Ascending aorta (tissue), 2 donors: ENCODE data around the gene AOC1. TPM values are rescaled to one million over a fixed set of nuclear protein-coding genes. Genes with fewer than 3 reads are reported as not detected.
"Not testable (repeated sequence)": the region's sequence is repeated elsewhere in the genome, so short reads cannot be mapped to it uniquely, and the experiment has no call there.

Source experiments
- DNase-seq, 2 donors: peaks; one replicate each; pipeline ENCODE4 v3.0.0-alpha.2; 2019; ENCODE audit warnings: low spot score in 2 of 2
- H3K27ac ChIP-seq, 2 donors: fragments of 200-600 bp; sonication (generic); one replicate each; pipeline ENCODE4 v1.5.1; 2016 to 2017; ENCODE audit warnings: mild to moderate bottlenecking in 1 of 2
- H3K27me3 ChIP-seq: fragments of 200-600 bp; sonication (generic); one replicate; pipeline ENCODE4 v1.5.1; 2017
- H3K36me3 ChIP-seq, 2 donors: fragments of 200-600 bp; sonication (generic); one replicate each; pipeline ENCODE4 v1.5.1; 2016
- H3K4me1 ChIP-seq, 2 donors: fragments of 200-600 bp; sonication (generic); one replicate each; pipeline ENCODE4 v1.5.1; 2016 to 2017; ENCODE audit warnings: mild to moderate bottlenecking in 1 of 2
- H3K4me3 ChIP-seq, 2 donors: fragments of 200-600 bp; sonication (generic); one replicate each; pipeline ENCODE4 v1.5.1; 2016 to 2017; ENCODE audit warnings: mild to moderate bottlenecking in 1 of 2
- H3K9me3 ChIP-seq, 2 donors: fragments of 200-600 bp; sonication (generic); one replicate each; pipeline ENCODE4 v1.5.1; 2016
- CTCF ChIP-seq, 3 experiments: fragments of 200-600 bp in 2 of 3; fragments of 450-650 bp in 1 of 3; sonication (generic) in 2 of 3; IDR thresholded peaks; one replicate each; pipeline ENCODE4 v1.5.1; 2016 to 2019; ENCODE audit warnings: antibody characterized with exemption in 3 of 3, mild to moderate bottlenecking in 1 of 3, moderate library complexity in 1 of 3
- intact Hi-C: fragments of 100-400 bp; cut with DNase I; formaldehyde crosslinking; loops from one replicate; pipeline ENCODE4 v1.15.1; 2023
- total RNA-seq: library from RNA; depleted of rRNA; stranded (reverse); fragments of >200 nt; gene quantifications from one replicate; pipeline ENCODE4 v1.1.0, GENCODE V29; 2016

Gene AOC1
- total RNA-seq, 1 donor from 2014 or later, result 0.75 TPM

- no peak overlapping the region for H3K27ac ChIP-seq
- H3K4me1 ChIP-seq, result peaks cover 0 to 3% of the 10 kb centered on the region in 2 donors
- H3K27me3 ChIP-seq, result no peaks in the 10 kb centered on the region
- H3K9me3 ChIP-seq, result no peaks in the 10 kb centered on the region
- TF ChIP-seq CTCF (IDR thresholded peaks at IDR 0.05), result no peak
- intact Hi-C loops, result loop anchor here (10.0 kb wide), 1 partner anchor 265 kb away; no protein-coding TSS in a partner anchor
- no peak overlapping the region for H3K4me3 ChIP-seq
- DNase-seq, result no peak
- no peaks in the 10 kb centered on the region for H3K36me3 ChIP-seq
Measured at GRCh38 chr7:150909200-150909995, 57.1 kb downstream of the AOC1 start.

GRCh38 chr7:150910305-150910995 is 58.1 kb downstream of the AOC1 start:
- DNase-seq, H3K27ac ChIP-seq, H3K4me3 ChIP-seq, H3K36me3 ChIP-seq, H3K27me3 ChIP-seq, intact Hi-C loops, H3K9me3 ChIP-seq, H3K4me1 ChIP-seq: not testable (repeated sequence)

GRCh38 chr7:150910996-150911422 is 58.7 kb downstream of the AOC1 start:
- Histone ChIP-seq H3K4me1 (no peaks in the 10 kb centered on the region), H3K27me3 (no peaks in the 10 kb centered on the region), H3K4me3 (no peak overlapping the region), H3K9me3 (no peaks in the 10 kb centered on the region), H3K36me3 (no peaks in the 10 kb centered on the region), H3K27ac (no peak overlapping the region)
- no peak for TF ChIP-seq CTCF (IDR thresholded peaks at IDR 0.05)
- intact Hi-C loops, result no loop called here
- DNase-seq, result no peak

Other genes starting within 250 kb of the AOC1 start
- gene GIMAP6, start 220.1 kb upstream of the AOC1 start, total RNA-seq, result 37.6 TPM
- gene GIMAP2, start 166.8 kb upstream of the AOC1 start, total RNA-seq, result 12.3 TPM
- 21.2 TPM for gene GIMAP1, start 135.9 kb upstream of the AOC1 start, total RNA-seq
- 89.3 TPM for gene GIMAP5, start 115.1 kb upstream of the AOC1 start, total RNA-seq
- gene TMEM176B, start 52.2 kb upstream of the AOC1 start, total RNA-seq, result 42.5 TPM
- gene TMEM176A, start 51.7 kb upstream of the AOC1 start, total RNA-seq, result 31.5 TPM
- gene KCNH2, start 125.8 kb downstream of the AOC1 start, total RNA-seq, result not detected
- 185 TPM for gene NOS3, start 138.5 kb downstream of the AOC1 start, total RNA-seq
- gene ATG9B, start 172.0 kb downstream of the AOC1 start, total RNA-seq, result not detected
- gene ABCB8, start 175.9 kb downstream of the AOC1 start, total RNA-seq, result 50.8 TPM
- not detected for gene ASIC3, start 196.0 kb downstream of the AOC1 start, total RNA-seq
- 15.8 TPM for gene CDK5, start 205.4 kb downstream of the AOC1 start, total RNA-seq
- 390 TPM for gene SLC4A2, start 207.1 kb downstream of the AOC1 start, total RNA-seq
- gene FASTK, start 228.3 kb downstream of the AOC1 start, total RNA-seq, result 121 TPM
- gene TMUB1, start 231.0 kb downstream of the AOC1 start, total RNA-seq, result 143 TPM
- 82.6 TPM for gene AGAP3, start 234.0 kb downstream of the AOC1 start, total RNA-seq